IPS-18a (cell line): ENCODE data around the gene DUSP1.
"Not testable (repeated sequence)": the region's sequence is repeated elsewhere in the genome, so short reads cannot be mapped to it uniquely, and the experiment has no call there.

ENCODE experiments used
- H3K27ac ChIP-seq: one replicate; pipeline ENCODE4 v1.5.1; 2013; ENCODE audit warnings: low read length
- H3K27me3 ChIP-seq: one replicate; pipeline ENCODE4 v1.6.1; 2013; ENCODE audit warnings: mild to moderate bottlenecking, low read length; ENCODE audit not compliant: control insufficient read depth, insufficient read depth
- H3K36me3 ChIP-seq: one replicate; pipeline ENCODE4 v1.6.1; 2013; ENCODE audit warnings: low read depth, low read length; ENCODE audit not compliant: control insufficient read depth
- H3K4me1 ChIP-seq: one replicate; pipeline ENCODE4 v1.6.1; 2013; ENCODE audit warnings: low read depth, low read length; ENCODE audit not compliant: control insufficient read depth
- H3K4me3 ChIP-seq: one replicate; pipeline ENCODE4 v1.5.1; 2013; ENCODE audit warnings: low read length
- H3K9ac ChIP-seq: one replicate; pipeline ENCODE4 v1.6.1; 2013; ENCODE audit warnings: mild to moderate bottlenecking, low read length, moderate library complexity
- H3K9me3 ChIP-seq: one replicate; pipeline ENCODE4 v1.6.1; 2013; ENCODE audit warnings: low read depth, low read length; ENCODE audit not compliant: control insufficient read depth

DUSP1 gene

DNA sequence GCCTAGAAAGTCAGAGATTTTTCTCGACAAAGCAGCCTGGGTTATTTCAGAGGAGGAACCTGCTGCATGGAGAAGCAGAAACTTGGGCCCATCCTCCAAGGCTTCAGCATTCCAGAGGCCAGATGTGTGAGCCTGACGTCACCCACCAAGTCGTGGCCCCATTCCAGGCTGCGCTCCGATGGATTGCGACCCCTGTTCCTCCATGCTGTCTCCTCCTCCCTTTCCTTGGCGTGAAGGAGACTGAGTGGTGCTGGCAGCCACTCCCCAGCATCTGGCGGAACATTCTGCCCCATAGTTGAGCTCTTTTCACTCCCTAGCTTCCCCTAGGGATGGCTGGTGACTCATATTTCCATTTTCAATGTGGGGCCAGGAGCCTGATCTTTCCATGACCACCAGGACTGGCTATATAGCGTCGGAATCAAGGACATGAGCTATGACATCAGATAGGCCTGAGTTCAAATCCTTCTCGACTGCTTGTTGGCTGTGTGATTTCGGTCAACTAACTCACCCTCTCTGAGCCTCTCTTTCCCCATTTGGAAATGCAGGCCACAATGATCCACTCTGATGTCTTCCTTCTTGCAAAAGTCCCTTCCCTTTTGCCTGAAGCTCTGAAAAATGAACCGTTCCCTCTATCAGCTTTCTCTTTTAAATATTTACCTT is 24.5 kb upstream of the DUSP1 start:
- peaks cover 4% of the 10 kb centered on the region for H3K4me1 ChIP-seq
- H3K9me3 ChIP-seq = no peaks in the 10 kb centered on the region
- H3K4me3 ChIP-seq = no peak overlapping the region
- H3K9ac ChIP-seq = no peak overlapping the region
- no peaks in the 10 kb centered on the region for H3K27me3 ChIP-seq
- H3K36me3 ChIP-seq = no peaks in the 10 kb centered on the region
- H3K27ac ChIP-seq = no peak overlapping the region

DNA sequence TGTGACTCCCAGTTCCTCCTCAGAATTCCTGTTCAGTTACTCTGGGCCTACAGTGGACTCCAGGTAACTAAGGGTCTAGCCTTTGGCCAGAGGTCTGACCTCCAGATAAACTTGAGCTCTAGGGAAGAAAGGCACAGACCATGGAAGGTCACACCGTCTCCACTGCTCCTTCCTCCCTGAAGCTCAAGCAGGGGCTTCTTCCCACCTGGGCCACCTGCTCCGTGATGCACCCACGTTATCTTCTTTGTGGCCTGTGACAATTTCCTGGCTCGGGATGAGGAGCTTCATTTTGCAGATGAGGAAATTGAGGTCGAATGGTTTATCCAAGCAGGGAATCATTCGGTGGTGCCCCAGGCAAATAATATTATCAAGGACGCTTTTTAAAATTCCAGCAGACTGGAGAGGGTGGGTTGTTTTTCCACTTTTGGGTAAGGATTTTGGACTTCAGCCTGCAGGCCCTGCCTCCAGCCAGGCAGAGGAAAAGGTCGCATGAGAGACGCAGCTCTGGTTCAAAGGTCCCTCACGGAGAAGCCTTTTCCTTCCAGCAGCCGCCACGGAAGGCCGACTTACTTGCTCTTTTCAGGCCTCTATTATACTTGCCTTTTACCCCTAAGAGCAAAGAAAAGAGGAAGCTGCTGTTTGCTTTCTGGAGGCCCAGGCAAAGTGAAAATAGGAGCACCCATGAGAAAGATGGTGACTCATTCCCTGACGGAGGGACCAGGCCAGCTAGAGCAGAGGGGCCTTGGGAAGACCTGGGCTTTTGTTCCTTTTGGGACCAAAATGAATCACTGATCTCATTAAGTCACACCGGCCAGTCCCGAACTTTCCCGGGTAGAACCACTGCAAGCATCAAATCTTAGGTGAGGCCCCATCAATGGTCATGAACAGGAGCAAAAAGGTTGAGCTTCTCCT is 22.8 kb upstream of the DUSP1 start:
- Histone ChIP-seq H3K27ac (no peak overlapping the region), H3K4me1 (peaks cover 12% of the 10 kb centered on the region)

DNA sequence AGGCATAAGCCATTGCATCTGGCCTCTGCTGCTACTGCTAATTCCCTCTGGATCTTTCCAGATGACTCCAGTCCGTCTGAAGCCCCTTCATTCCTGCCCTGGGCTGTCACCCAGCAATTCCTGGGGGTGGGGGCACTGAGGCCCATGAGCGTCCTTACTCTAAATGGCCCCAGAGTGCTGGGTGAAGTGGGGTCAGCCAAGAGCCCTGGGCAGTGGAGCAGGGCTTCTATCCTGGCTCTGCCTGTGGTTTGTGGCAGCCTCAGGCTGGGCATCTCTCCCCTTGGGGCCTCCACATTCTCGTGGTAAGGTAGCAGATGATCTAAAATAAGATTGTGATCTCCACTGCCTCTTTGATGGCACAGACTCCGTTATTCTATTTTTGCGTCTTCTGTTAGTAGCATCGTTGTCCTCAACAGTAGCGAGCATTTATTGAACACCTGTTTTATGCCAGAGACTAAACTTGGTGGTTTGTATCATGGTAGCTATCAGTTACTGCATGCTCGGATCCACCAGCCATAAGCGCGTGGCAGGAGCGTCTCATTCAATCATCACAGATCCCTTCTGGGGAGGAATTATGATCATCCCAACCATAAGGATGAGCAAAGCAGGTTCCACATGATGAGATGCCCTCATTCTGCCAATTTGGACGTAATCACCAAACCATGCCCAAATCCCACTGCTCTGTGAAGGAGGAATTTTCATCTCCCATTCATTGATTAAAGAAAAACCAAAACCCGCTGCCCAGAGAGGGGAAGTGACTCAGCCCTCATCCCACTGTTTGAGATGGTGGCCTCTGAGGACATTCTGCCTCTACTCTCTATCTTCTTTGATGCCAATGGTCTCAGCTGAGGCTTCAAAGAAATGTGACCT is 21.9 kb upstream of the DUSP1 start:
- H3K27ac ChIP-seq = no peak overlapping the region
- H3K36me3 ChIP-seq = no peaks in the 10 kb centered on the region
- H3K4me3 ChIP-seq = no peak overlapping the region
- no peaks in the 10 kb centered on the region for H3K9me3 ChIP-seq
- no peak overlapping the region for H3K9ac ChIP-seq
- H3K27me3 ChIP-seq = no peaks in the 10 kb centered on the region
- peaks cover 12% of the 10 kb centered on the region for H3K4me1 ChIP-seq

More for the DNA sequence above, 22.8 kb upstream of the DUSP1 start:
- H3K9me3 ChIP-seq = no peaks in the 10 kb centered on the region
- no peak overlapping the region for H3K9ac ChIP-seq
- no peak overlapping the region for H3K4me3 ChIP-seq
- H3K36me3 ChIP-seq = no peaks in the 10 kb centered on the region
- no peaks in the 10 kb centered on the region for H3K27me3 ChIP-seq

DNA sequence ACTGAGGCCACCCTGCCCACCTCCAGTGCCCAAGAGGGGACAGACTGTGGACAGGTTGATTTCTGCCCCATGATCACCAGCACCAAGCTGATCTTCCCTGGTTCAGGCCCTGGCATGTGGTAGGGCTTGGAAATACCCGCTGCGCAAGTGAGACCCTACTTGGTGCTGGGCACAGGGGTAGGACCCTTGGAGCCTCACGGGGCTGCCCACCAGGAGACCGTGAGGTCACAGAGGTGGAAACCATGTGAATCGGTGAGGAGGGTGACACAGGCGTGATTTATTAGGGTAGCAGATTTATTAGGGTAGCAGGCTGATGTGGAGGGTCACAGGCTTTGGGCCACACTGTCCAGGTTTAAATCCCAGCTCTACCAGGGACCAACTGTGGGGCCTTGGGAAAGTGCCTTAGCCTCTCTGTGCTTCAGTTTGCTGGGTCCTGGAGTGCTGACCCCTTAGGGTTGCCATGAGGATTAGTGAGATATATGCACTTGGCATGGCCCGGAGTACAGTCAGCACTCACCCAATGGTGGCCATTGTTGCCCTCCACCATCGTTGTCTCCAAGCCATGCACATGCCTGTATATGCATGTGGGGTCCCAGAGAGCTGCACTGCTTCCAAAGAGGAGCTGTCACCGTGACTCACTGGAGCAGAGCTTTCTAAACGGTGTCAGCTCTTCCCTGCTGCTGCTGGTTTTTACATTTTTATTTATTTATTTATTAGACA is 20.9 kb upstream of the DUSP1 start:
- Histone ChIP-seq H3K4me3 (no peak overlapping the region), H3K27me3 (no peaks in the 10 kb centered on the region), H3K4me1 (peaks cover 7% of the 10 kb centered on the region), H3K9me3 (no peaks in the 10 kb centered on the region), H3K36me3 (no peaks in the 10 kb centered on the region), H3K9ac (no peak overlapping the region), H3K27ac (no peak overlapping the region)

DNA sequence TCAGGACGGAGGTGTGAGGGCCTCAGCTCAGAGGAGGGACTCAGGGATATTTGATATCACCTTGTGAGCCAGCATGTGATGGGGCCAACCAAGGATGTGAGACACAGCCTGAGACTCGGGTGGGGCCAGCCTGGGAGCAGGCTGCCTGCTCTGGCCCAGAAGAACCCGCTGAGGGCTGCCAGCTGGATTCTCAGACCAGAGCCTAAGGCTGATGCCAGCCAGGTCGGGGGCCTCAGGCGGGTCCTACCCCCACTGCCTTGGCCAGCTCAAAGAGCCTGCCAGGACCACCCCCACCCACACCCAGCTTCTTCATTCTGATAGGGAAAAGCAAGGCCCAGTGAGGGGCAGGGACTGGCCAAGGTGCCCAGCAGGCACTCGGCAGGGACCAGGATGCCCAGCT is 20.3 kb upstream of the DUSP1 start:
- Histone ChIP-seq H3K4me1 (peaks cover 7% of the 10 kb centered on the region), H3K27me3 (no peaks in the 10 kb centered on the region), H3K27ac (no peak overlapping the region)

DNA sequence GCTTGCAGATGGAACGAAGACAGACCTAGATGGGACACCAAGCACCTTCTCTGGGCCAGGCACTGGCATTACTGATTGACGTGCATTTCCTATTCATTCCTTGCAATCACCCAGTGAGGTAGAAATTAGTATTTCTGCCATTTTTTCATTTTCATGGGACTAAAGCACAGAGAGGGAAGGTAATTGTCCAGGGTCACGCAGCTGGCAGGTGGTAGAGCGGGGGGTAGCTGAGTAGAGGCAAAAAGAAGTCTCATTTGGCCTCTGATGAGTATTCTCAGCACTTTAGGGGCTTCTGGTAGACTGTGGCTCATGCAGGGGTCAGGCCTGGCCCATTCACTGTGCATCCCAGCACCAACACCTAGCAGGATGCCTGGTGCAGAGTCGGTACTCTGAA is 19.5 kb upstream of the DUSP1 start:
- no peak overlapping the region for H3K9ac ChIP-seq
- H3K36me3 ChIP-seq = no peaks in the 10 kb centered on the region
- peaks cover 7% of the 10 kb centered on the region for H3K4me1 ChIP-seq
- H3K27me3 ChIP-seq = no peaks in the 10 kb centered on the region
- no peak overlapping the region for H3K27ac ChIP-seq
- no peaks in the 10 kb centered on the region for H3K9me3 ChIP-seq
- no peak overlapping the region for H3K4me3 ChIP-seq

More for the DNA sequence above, 20.3 kb upstream of the DUSP1 start:
- Histone ChIP-seq H3K36me3 (no peaks in the 10 kb centered on the region), H3K9ac (no peak overlapping the region), H3K9me3 (no peaks in the 10 kb centered on the region), H3K4me3 (no peak overlapping the region)

DNA sequence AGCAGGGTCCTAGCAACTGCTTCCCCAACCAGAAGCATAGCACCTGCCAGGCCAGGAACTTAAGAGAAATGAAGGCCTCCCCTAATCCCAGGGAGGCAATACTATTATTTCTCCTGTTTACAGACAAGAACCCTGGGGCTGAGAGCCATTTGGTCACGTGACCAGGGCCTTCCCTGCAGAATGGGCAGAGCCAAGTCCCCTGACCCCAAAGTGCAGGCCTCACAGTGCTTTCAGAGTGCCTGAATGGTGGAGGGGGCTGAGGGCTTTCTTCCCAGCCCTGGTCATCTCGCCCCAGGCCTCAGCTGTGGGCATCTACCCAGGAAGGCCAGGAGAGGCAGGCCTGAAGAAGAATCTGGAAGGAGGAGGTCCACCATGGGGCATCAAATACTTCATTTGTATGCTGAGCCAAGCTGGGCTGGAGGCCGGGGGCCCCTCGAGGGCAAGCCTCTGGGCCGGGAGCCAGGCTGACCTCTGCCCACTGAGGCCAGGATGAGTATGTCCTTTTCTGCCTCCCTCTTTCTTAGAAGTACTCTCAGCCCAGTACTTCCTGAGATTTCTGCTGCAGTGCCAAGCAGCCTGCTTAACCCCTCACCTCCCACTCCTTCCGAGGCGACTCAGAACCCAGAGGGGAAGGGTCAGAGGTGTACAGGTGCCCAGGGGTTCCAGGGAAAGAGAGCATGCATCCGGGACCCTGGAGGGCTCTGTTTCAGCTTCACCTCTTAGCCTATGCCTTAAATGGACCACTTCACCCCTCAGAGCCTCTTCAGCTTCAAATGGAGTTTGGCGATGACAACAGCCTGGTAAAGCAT is 18.9 kb upstream of the DUSP1 start:
- no peaks in the 10 kb centered on the region for H3K27me3 ChIP-seq
- H3K4me1 ChIP-seq = peaks cover 7% of the 10 kb centered on the region
- no peak overlapping the region for H3K4me3 ChIP-seq
- no peaks in the 10 kb centered on the region for H3K36me3 ChIP-seq
- H3K27ac ChIP-seq = no peak overlapping the region
- H3K9me3 ChIP-seq = no peaks in the 10 kb centered on the region
- no peak overlapping the region for H3K9ac ChIP-seq

DNA sequence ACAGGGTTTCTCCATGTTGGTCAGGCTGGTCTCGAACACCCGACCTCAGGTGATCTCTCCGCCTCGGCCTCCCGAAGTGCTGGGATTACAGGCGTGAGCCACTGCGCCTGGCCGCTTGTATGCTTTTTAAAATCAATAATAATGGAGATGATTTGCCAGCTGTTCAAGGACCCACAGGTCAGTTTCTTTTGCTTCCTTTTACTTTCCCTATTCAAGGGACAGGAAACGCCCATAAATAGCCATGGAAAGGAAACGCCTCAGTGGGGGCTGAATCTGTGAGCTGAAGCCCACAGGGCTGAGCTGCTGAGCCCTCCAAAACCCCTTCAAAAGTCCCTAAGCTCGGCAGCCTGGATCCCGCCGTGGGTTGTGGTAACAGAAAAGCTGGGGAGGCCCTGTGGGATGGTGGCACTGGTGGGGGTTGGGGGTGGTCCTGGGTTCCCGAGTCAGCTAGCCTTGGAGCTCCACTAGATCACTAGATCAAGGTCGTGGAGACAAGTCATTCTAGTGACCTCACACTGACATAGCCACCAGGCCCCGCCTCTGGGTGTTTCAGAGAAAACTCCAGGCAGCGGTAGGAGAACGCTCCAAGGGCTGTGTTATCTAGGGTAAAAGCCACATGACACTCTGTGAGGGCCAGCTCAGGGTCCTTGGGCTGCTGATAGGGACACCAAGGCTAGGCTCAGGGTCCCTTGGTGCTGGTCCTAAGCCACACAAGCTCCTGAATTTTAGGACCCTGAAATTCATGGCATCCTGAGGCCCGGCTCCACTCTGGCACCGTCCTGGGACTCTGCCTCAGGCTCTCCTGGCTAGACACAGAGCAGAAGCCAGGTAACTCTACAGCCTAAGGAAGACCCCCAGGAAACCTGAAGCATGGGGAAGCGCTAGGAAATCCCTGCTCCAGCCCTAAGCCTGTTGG is 18.0 kb upstream of the DUSP1 start:
- H3K4me1 ChIP-seq = peaks cover 7% of the 10 kb centered on the region
- no peaks in the 10 kb centered on the region for H3K9me3 ChIP-seq
- no peaks in the 10 kb centered on the region for H3K27me3 ChIP-seq
- H3K9ac ChIP-seq = no peak overlapping the region
- no peak overlapping the region for H3K4me3 ChIP-seq
- no peak overlapping the region for H3K27ac ChIP-seq
- H3K36me3 ChIP-seq = no peaks in the 10 kb centered on the region

DNA sequence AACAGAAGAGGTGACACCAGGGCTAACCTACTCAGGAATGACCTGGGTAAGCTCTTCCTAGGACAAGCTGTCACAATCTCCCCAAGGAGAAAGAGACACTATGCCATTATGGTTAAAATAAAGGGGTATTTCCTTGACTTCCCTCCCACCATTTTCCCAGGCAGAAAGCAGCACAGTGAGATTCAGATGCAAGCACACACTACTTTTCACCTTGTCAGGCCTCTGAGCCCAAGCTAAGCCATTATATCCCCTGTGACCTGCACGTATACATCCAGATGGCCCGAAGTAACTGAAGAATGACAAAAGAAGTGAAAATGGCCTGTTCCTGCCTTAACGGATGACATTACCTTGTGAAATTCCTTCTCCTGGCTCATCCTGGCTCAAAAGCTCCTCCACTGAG is 16.5 kb upstream of the DUSP1 start:
- H3K9ac ChIP-seq, H3K9me3 ChIP-seq, H3K4me3 ChIP-seq, H3K27ac ChIP-seq, H3K27me3 ChIP-seq, H3K36me3 ChIP-seq, H3K4me1 ChIP-seq: not testable (repeated sequence)
